ENCODE measurements around the gene TSPY3.
"Not testable (repeated sequence)": the region's sequence is repeated elsewhere in the genome, so short reads cannot be mapped to it uniquely, and the experiment has no call there.

The TSPY3 gene

GRCh38 chrY:9398121-9398520 lies at the start of gene TSPY3:
TSS of gene TSPY3 (plus strand) at chrY:9398421. CDS start at chrY:9398467, 46 bp downstream.
- not testable (repeated sequence) for DNase-seq (ENCODE audit: low read depth in 2 of 2)

GRCh38 chrY:9357497-9357896 lies 40.7 kb upstream of the TSPY3 start, which contains the start of gene TSPY8:
TSS of gene TSPY8 (plus strand) at chrY:9357797. CDS start at chrY:9357843, 46 bp downstream.
- not testable (repeated sequence) for DNase-seq (ENCODE audit: low read depth in 2 of 2)

- DNase-seq (ENCODE audit: low read depth in 2 of 2) = not testable (repeated sequence)
Observed at GRCh38 chrY:9396527-9396926, 1.7 kb upstream of the TSPY3 start.
